Anterior cingulate cortex (tissue), 58 donors: ENCODE data around the gene DDX60.
"Not testable (repeated sequence)": the region's sequence is repeated elsewhere in the genome, so short reads cannot be mapped to it uniquely, and the experiment has no call there.

Source experiments
- DNase-seq, 58 donors: peaks; one replicate each; lab custom pipeline; 2025; lab: John Stamatoyannopoulos, UW

Gene DDX60, protein sequence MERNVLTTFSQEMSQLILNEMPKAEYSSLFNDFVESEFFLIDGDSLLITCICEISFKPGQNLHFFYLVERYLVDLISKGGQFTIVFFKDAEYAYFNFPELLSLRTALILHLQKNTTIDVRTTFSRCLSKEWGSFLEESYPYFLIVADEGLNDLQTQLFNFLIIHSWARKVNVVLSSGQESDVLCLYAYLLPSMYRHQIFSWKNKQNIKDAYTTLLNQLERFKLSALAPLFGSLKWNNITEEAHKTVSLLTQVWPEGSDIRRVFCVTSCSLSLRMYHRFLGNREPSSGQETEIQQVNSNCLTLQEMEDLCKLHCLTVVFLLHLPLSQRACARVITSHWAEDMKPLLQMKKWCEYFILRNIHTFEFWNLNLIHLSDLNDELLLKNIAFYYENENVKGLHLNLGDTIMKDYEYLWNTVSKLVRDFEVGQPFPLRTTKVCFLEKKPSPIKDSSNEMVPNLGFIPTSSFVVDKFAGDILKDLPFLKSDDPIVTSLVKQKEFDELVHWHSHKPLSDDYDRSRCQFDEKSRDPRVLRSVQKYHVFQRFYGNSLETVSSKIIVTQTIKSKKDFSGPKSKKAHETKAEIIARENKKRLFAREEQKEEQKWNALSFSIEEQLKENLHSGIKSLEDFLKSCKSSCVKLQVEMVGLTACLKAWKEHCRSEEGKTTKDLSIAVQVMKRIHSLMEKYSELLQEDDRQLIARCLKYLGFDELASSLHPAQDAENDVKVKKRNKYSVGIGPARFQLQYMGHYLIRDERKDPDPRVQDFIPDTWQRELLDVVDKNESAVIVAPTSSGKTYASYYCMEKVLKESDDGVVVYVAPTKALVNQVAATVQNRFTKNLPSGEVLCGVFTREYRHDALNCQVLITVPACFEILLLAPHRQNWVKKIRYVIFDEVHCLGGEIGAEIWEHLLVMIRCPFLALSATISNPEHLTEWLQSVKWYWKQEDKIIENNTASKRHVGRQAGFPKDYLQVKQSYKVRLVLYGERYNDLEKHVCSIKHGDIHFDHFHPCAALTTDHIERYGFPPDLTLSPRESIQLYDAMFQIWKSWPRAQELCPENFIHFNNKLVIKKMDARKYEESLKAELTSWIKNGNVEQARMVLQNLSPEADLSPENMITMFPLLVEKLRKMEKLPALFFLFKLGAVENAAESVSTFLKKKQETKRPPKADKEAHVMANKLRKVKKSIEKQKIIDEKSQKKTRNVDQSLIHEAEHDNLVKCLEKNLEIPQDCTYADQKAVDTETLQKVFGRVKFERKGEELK (N-terminal part only)

DNA sequence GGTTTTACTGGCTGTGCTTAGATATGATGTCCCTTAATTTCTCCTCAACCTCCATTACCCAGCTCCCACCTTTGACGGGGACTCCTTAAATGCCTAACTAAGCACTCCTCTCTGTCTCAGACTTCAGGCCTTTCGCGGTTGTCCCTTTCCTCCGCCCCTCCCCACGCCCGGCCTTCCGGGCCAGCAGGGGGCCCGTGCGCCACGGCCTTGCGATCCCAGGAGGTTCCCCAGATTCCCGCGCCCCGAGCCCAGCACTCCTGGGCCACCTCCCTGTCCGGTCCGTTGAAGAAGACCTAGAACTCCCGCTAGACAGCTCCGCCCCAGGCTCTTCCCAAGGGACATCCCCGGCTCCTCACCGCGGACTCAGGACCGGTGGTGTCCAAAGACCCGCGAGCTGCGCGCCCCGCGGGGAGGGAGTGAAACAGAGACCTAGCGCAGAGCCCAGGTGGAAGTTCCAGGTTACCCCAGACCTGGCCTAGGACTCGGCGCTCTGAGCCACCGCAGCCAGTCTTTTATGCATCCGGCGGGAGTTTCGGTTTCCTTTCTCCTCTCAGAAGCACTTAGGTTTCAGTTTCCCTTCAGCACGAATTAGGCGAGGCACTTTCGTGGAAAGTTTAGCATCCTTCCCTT lies at the start of gene DDX60:
TSS of gene DDX60 (minus strand) at position 487 of the 630 bp plus-strand sequence. CDS start 7,493 bp downstream, outside the sequence.
- peak in 50 of 58 donors; percentile 5 to 72 (median 30) for DNase-seq

DNA sequence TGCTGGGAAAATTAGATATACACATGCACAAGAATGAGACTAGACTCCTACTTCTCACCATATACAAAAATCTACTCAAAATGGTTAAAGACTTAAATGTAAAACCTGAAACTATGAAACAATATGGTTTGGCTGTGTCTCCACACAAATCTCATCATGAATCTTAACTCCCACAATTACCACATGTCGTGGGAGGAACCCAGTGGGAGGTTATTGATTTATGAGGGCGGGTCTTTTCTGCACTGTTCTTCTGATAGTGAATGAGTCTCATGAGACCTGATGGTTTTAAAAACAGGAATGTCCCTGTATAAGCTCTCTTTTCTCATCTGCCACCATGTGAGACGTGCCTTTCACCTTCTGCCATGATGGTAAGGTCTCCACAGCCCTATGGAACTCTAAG lies 48.5 kb upstream of the DDX60 start:
- no peak for DNase-seq

DNA sequence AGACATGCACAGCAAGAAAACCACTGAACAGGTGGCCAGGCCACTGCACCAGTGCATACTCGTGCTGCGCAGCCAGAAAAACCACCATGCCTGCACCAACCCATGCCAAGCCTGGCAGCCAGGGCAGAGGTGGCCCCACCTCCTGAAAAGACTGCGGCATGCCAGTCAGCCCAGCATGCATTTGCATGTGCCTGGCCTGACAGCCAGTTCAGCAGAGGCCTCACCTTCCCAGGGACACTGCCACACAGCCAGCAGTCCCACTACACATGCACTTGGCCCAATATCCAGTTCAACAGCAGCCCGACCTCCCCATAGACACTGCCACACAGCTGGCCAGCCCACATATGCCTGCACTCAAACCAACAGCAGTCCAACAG lies 43.5 kb upstream of the DDX60 start:
- DNase-seq: no peak

DNA sequence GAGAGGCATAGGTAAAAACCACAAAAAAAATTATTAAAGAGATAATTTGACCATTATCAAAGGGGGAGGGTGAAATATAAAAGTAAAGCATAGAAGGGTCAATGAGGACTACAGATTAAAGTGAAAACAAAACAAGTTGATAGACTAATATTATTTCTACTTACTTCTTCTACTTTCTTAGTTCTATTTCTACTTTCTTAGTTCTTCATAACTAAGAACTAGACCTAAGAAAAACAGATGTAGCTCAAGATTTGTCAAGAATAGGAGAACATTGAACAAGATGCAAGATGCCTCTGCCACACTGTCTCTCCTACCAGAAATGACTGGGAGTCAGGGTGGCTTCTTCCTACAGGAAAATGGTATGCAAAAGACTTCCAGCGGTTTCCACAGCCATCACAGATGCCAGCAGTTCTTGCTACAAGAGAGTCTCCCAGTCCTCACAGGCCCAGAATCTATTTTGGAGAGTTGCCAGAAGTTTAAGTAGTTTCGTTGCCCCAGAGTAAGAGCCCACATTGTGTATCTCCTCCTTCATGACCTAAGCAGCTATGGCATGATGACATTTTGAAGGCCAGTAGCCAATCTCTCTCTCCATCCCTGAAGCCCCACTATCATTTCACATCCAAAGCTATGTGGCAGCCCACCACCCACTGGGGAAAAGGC lies 42.9 kb upstream of the DDX60 start:
- DNase-seq: no peak

DNA sequence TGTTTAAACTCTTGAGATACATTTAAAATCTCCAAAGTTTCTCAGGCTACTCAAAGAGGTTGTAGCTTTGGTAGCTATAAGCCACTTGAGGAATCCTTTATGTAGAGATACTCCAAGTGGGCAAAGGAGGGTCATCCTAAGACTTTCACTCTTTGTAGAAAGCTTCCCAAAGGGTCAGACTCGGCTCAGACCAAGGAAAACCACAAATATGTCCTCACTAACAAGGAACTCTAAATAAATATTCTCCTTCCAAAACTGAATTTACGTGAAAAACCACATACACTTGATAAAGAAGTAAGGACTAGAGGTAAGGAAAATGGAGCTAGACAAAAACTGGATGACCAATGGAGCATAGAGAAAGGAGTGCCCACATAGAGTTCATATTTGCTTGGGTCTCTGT lies 41.7 kb upstream of the DDX60 start:
- DNase-seq: no peak

DNA sequence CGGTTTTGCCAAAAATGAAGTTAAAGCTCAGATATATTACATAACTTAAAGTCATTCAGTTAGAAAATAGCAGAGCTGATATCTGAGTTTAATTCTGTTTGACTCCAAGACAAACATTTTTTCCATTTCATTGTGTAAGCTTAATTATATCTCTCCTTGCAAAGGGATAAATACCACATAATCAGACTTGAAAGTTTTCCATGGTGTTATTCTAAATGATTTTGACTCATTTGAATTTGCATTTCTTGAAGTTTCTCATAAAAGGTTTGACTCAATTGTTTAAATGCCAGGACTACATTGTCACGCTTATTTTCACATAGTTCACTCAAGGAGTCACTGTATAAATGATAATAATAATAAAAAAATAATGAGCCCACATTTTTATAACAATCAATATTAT lies 39.4 kb upstream of the DDX60 start:
- no peak for DNase-seq

DNA sequence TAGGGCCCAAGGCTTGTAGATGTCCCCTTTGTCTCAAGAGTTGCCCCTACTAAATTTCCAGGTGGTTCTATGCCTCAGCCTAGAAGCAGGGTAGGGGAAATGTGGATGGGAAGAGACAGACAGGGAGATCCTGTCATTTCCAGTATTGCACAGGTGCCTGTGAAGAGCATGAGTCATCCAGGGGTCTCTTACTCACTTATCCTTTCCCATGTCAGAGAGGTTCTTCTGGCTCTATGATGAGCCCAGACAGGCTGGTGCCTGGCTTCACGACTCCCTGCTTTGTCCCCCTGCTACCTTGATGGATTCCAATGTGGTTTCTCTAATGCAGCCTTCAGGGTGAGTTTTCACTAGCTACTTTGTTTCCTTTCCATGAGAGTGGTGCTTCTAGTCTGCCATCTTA lies 35.2 kb upstream of the DDX60 start:
- DNase-seq: no peak

DNA sequence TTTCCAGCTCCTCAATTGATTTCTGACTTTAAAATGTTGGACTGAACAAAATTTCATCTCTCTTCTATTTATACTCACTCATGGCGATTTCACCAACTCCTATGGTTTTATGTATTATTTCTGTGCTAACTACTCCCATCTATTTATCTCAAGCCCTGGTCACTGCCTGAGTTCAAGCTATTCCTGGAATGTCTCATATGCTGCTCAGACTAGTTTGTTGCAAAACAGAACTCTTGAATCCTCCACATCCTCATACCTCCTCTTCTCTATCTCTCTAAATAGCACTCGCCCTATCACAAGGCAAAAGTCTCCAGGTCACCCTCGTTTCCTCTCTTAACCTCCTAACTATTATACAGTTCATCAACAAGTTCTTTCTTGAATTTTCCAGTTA lies 19.0 kb upstream of the DDX60 start:
- no peak for DNase-seq

DNA sequence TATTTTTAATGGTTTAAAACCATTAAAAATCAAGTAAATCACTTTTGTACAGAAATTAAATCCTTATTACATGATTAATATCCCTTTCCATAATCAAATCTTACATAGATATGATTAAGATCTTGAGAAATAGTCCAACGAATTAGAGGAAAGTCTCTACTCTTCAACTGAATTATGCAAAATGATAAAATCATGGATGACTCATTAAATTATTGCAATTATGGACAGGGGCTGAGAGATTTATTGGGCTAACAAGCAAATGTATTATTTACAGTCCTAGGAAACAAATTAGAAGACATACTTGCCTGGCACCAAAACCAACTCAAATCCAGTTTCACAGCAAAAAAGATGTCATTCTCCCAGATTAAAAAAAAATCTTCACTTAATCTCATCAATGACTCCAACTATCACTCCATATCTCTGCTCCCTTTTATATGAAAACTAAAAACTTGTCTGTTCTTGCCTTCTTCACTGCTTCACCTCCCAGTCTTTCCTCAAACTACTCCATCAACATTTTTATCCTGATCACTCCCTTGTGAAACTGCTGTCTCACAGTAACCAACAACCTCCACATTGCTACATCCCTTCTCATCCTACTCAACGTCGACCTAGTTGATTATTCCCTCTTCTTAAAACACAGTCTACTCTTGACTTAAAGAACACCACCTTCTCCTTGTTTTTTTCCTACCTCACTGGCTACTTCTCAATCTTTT lies 18.4 kb upstream of the DDX60 start:
- no peak for DNase-seq

DNA sequence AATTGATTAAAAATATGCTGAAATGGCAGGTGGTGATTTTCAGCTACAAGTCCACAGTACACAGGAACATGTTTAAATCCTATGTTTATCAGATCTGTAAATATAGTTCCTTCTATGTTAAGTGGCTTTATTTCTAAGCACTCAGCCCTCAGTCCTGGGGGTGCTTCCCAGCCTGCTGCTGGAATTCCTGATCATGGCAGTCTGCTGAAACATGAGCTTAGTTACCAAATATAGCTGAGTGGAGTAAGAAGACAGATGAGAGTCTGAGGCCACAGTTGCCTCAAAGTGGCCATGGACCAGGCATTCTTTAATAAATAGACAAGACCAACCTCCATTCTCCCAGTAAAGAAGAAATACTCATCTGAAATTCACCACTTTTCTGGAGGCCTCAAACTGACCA lies 17.1 kb upstream of the DDX60 start:
- DNase-seq: no peak

DNA sequence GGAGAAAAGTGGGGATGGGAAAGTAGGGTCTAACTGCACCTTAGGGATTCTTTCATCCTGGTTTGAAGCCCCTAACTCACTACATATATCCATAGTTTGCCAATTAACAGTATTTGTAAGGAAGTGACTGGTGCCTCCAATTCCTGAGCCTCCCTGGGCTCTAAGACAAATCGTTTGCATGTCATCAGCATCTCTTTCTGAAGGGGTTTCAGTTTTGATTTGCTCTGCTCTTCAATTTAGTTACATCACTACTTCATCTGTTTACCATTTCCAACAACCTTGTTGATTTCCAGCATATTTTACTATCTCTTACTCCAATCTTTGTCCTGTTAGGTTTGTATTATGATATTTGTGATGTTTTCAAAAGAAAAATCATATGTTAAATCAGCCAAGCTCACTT lies 15.5 kb upstream of the DDX60 start:
- no peak for DNase-seq

DNA sequence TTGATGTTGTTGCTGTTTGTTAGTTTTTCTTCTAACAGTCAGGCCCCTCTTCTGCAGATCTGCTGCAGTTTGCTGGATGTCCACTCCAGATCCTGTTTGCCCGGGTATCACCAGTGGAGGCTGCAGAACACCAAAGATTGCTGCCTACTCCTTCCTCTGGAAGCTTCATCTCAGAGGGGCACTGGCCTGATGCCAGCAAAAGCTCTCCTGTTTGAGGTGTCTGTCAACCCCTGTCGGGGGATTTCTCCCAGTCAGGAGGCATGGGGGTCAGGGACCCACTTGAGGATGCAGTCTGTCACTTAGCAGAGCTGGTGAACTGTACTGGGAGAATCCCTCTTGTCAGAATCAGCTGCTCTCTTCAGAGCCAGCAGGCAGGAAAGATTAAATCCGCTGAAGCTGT lies 12.0 kb upstream of the DDX60 start:
- not testable (repeated sequence) for DNase-seq

DNA sequence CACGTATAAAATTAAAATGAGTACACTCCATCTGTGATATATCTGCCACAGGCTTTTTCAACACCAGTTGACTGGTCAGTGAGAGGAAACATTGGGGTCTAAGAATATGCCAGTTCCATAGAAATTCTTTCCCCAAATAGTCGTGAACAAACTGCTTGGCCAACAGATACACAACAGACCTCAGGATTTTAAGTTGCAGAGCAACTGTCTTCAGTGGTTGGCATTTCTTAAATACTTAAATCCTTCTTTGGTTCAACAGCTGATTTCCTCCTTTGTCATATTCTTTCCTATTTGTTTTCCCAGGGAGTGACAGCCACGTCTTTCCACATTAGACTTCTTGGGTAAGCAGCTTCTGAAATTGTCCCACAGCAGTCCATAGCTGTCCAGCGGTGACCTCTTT lies 7.0 kb upstream of the DDX60 start:
- DNase-seq: no peak

DNA sequence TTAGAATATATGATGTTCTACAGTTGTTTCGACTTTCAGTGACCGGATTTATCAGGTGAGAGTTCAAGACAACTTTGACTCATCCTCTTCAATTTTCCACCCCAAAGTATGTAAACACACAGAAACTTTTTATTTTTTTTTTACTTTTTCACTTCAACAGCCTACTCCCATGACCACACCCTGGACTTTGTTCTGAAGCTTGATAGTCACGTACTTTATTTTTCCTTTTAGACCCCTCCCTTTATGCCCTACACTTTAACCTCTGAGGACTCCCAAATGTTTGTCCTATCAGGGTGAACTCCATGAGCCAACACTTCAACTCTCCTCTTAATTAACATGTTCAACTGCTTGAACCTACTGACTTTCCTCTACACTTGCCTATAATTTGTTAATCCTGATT lies 2.5 kb upstream of the DDX60 start:
- no peak for DNase-seq

DNA sequence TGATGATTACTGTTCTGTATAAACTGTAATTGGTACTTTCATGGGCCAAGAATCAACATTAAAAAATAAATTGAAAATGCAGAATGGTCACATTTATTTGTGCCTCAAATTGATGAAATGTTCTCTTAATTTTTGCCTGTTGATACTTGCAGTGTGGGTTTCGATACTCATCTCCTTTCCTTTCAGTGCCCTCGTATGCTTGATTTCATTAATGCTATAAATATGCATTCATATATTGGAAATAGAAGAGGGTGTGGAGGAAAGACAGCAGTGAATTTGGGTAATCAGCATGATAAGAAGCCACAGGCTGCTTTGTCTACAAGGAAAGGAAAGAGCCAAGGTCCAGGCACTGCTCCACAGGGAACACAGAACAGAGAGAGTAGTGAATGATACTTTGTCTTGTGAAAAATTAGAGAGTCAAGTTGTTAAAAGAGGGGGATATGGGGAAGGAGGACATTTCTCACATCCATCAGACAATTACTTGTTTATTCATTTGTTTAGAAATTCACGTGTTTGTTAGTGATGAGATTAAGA lies 1.0 kb upstream of the DDX60 start:
- DNase-seq: no peak

DNA sequence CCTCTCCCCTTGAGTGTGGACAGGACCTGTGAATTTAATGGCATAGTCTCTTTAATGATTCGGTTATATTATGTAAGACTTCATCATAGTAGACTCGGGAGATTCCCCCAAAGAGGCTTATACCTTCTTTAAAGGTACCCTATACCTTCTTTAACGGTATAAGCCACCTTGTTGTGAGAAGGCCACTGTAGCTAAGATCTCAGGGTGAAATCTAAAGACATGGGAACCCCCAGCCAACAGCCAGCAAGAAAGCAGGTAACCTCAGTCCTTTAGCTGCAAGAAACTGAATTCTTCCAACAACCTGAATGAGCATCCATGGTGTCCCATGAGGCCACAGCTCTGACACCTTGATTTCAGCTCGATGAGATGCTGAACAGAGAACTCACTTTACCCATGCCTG lies 931 bp downstream of the DDX60 start:
- no peak for DNase-seq

DNA sequence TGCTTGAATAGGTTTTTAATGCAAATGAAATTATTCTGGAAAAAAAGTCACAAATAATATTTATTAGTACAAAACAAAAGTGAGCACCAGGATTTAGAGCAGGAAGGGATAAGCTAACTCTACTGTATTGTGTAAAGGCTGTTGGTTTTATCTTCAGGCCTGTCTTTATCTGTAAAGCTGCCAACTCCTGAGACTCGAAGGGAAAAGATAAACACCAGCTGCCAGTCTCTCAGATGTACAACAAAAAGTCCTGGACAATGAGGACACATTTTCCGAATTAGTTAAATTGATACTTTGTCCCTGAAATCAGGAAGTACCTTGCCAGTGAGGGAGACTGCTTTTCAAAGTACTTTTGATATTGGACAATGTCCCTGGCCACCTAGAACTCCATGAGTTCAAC lies 8.8 kb downstream of the DDX60 start:
- DNase-seq: peak in 2 of 58 donors; percentile 1 to 14

DNA sequence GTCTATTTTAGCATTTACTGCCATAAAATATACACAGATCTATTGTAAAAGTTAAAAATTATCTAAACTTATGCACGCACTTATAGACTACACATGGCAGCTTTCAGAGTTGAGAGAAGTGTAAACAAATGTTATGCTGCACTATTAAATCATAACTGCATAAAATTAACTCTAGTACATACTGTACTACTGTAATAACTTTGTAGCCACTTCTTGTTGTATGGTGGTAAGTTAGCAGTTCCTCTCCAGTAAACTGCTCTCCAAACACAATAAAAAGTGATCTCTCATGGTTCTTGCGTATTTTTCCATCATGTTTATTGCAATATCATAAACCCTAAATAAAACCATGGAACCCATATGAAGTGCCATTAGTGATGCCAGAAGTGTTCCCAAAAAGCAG lies 9.6 kb downstream of the DDX60 start:
- no peak for DNase-seq

DNA sequence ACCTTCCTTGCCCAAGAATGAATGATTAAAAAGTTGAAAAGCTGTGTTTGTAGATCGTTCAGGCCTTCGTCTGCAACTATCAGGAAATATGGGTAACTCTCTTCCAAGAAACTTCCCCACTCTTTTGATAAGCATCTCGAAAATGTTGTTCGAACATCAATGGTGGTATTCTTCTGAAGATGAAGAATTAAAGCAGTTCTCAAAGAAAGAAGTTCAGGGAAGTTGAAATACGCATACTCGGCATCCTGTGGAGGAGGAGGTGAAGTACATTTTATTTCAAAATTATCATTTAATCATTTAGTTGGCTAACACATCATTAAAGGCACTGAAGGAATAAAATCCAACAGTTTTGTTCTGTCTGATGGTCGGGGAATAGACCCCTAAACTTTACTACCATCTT lies 12.1 kb downstream of the DDX60 start:
- DNase-seq: no peak
